Keratinocyte (primary cell): Measurements from ENCODE around the gene EEF1E1. TPM values are rescaled to one million over a fixed set of nuclear protein-coding genes. Genes with fewer than 3 reads are reported as not detected.

Experiments
- DNase-seq: peaks from one replicate; pipeline ENCODE4 v3.0.0-alpha.2; 2011; ENCODE audit warnings: low read depth, missing footprints, low spot score
- FAIRE-seq: peaks from 2 replicates; lab custom pipeline; 2011; peaks lifted over from hg19 to GRCh38; lab: Jason Lieb, UNC
- H2AFZ ChIP-seq: 2 replicates; pipeline ENCODE4 v1.6.0; 2012; ENCODE audit warnings: low read length, control low read depth, inconsistent platforms; ENCODE audit not compliant: control insufficient read depth
- H3K27ac ChIP-seq: 2 replicates; pipeline ENCODE4 v1.5.1; 2011; ENCODE audit warnings: low read length; ENCODE audit not compliant: control insufficient read depth, insufficient read depth
- H3K27me3 ChIP-seq: 3 replicates; pipeline ENCODE4 v1.6.0; 2011; ENCODE audit warnings: low read length; ENCODE audit not compliant: control insufficient read depth, insufficient read depth; ENCODE audit errors: extremely low read depth
- H3K36me3 ChIP-seq, 2 experiments: 2 replicates in 1 of 2; 3 replicates in 1 of 2; pipeline ENCODE4 v1.5.1; 2011; ENCODE audit warnings: low read length in 2 of 2, mild to moderate bottlenecking in 1 of 2; ENCODE audit not compliant: control insufficient read depth in 2 of 2, insufficient read depth in 2 of 2; ENCODE audit errors: extremely low read depth in 1 of 2
- H3K4me1 ChIP-seq: 3 replicates; pipeline ENCODE4 v1.5.1; 2011; ENCODE audit warnings: low read length; ENCODE audit not compliant: control insufficient read depth, insufficient read depth; ENCODE audit errors: extremely low read depth
- H3K4me2 ChIP-seq: 3 replicates; pipeline ENCODE4 v1.6.0; 2011; ENCODE audit warnings: low read depth, low read length; ENCODE audit not compliant: control insufficient read depth, insufficient read depth; ENCODE audit errors: extremely low read depth
- H3K4me3 ChIP-seq, 3 experiments: fragments of 200-600 bp in 1 of 3; sonication (generic) in 1 of 3; 2 replicates in 2 of 3; 3 replicates in 1 of 3; pipeline ENCODE4 v1.5.1; 2011 to 2016; ENCODE audit warnings: low read length in 3 of 3, mild to moderate bottlenecking in 3 of 3, control low read depth in 2 of 3, inconsistent platforms in 1 of 3, low read depth in 1 of 3, mixed read lengths in 1 of 3, mixed run types in 1 of 3, moderate library complexity in 1 of 3; ENCODE audit not compliant: control insufficient read depth in 2 of 3, insufficient read depth in 2 of 3; ENCODE audit errors: extremely low read depth in 1 of 3
- H3K79me2 ChIP-seq: 2 replicates; pipeline ENCODE4 v1.6.0; 2012; ENCODE audit warnings: low read length; ENCODE audit not compliant: control insufficient read depth, insufficient read depth
- H3K9ac ChIP-seq: 3 replicates; pipeline ENCODE4 v1.6.0; 2011; ENCODE audit warnings: low read length; ENCODE audit not compliant: control insufficient read depth, insufficient read depth; ENCODE audit errors: extremely low read depth
- H3K9me1 ChIP-seq: 3 replicates; pipeline ENCODE4 v1.6.0; 2011; ENCODE audit warnings: low read length; ENCODE audit not compliant: control insufficient read depth, insufficient read depth; ENCODE audit errors: extremely low read depth
- H3K9me3 ChIP-seq: 2 replicates; pipeline ENCODE4 v1.5.1; 2012; ENCODE audit warnings: low read depth, low read length; ENCODE audit not compliant: control insufficient read depth
- H4K20me1 ChIP-seq: 3 replicates; pipeline ENCODE4 v1.6.0; 2011; ENCODE audit warnings: low read length; ENCODE audit not compliant: control insufficient read depth, insufficient read depth; ENCODE audit errors: extremely low read depth
- EZH2 ChIP-seq: IDR thresholded peaks from one replicate; pipeline ENCODE4 v1.6.1; 2012; ENCODE audit warnings: inconsistent platforms, mild to moderate bottlenecking, low read length, moderate library complexity
- dilution Hi-C: fragments of 300-500 bp; cut with MboI; formaldehyde crosslinking; loops from one replicate; pipeline ENCODE4 v1.7.0; 2020; ENCODE audit warnings: low sequenced_read_pairs; ENCODE audit not compliant: extremely low pct_ligation_motif_present
- polyA plus RNA-seq, 5 experiments: library from polyadenylated mRNA; depleted of rRNA in 3 of 5; stranded (reverse) in 3 of 5; stranded (forward) in 1 of 5; unstranded in 1 of 5; fragments of >200 nt; gene quantifications; 1 replicate in 1 of 5; 2 replicates in 3 of 5; 3 replicates in 1 of 5; pipeline versions ENCODE4 v1.2.1 to v1.2.3, GENCODE V29; 2011 to 2012; ENCODE audit warnings: missing spikeins in 2 of 5, low read depth in 1 of 5, low replicate concordance in 1 of 5
- TF ChIP-seq, protein P1 (sequence below), 3 experiments: IDR thresholded peaks in 1 of 3; conservative IDR thresholded peaks in 1 of 3; optimal IDR thresholded peaks in 1 of 3; 2 replicates in 2 of 3; 3 replicates in 1 of 3; pipeline versions ENCODE3 to v1.5.1; 2011; ENCODE audit warnings: low read length in 3 of 3, mild to moderate bottlenecking in 3 of 3, moderate library complexity in 2 of 3, control low read depth in 1 of 3, inconsistent platforms in 1 of 3; ENCODE audit not compliant: insufficient read depth in 2 of 3; ENCODE audit errors: extremely low read depth in 1 of 3

The EEF1E1 gene
- polyA plus RNA-seq, 1 donor (not counting 4 experiments of a cell fraction or from before 2014, with no cell fraction given), result 83.5 TPM

GRCh38 chr6:8060346-8060745 is 42.0 kb downstream of the EEF1E1 start:
- peaks cover 7% of the 10 kb centered on the region for H3K79me2 ChIP-seq
- dilution Hi-C loops, result no loop called here
- no peak overlapping the region for H2AFZ ChIP-seq
- H3K36me3 ChIP-seq, result peaks cover 3% of the 10 kb centered on the region in 2 experiments
- H3K9ac ChIP-seq, result no peak overlapping the region
- no peaks in the 10 kb centered on the region for H3K9me1 ChIP-seq
- H3K27ac ChIP-seq, result no peak overlapping the region
- H4K20me1 ChIP-seq, result peaks cover 2% of the 10 kb centered on the region
- FAIRE-seq (no peak), DNase-seq (no peak)
- TF ChIP-seq, protein P1, sequence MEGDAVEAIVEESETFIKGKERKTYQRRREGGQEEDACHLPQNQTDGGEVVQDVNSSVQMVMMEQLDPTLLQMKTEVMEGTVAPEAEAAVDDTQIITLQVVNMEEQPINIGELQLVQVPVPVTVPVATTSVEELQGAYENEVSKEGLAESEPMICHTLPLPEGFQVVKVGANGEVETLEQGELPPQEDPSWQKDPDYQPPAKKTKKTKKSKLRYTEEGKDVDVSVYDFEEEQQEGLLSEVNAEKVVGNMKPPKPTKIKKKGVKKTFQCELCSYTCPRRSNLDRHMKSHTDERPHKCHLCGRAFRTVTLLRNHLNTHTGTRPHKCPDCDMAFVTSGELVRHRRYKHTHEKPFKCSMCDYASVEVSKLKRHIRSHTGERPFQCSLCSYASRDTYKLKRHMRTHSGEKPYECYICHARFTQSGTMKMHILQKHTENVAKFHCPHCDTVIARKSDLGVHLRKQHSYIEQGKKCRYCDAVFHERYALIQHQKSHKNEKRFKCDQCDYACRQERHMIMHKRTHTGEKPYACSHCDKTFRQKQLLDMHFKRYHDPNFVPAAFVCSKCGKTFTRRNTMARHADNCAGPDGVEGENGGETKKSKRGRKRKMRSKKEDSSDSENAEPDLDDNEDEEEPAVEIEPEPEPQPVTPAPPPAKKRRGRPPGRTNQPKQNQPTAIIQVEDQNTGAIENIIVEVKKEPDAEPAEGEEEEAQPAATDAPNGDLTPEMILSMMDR (optimal IDR thresholded peaks at IDR 0.05 in 1 of 3, IDR thresholded peaks at IDR 0.05 in 1 of 3, conservative IDR thresholded peaks at IDR 0.05 in 1 of 3; ENCODE audit: extremely low read depth in 1 of 3, insufficient read depth in 2 of 3, low read length in 3 of 3), result no peak
- no peak for TF ChIP-seq EZH2
- H3K4me2 ChIP-seq, result no peak overlapping the region
- no peak overlapping the region for H3K4me3 ChIP-seq
- no peaks in the 10 kb centered on the region for H3K9me3 ChIP-seq
- peaks cover 7% of the 10 kb centered on the region for H3K4me1 ChIP-seq
- H3K27me3 ChIP-seq, result no peaks in the 10 kb centered on the region

GRCh38 chr6:8059129-8059528 is 43.2 kb downstream of the EEF1E1 start:
- Histone ChIP-seq H4K20me1 (peaks cover 2% of the 10 kb centered on the region), H3K4me1 (peaks cover 3% of the 10 kb centered on the region), H3K9ac (no peak overlapping the region), H3K9me3 (no peaks in the 10 kb centered on the region), H3K4me3 (no peak overlapping the region), H3K79me2 (peaks cover 7% of the 10 kb centered on the region), H3K9me1 (no peaks in the 10 kb centered on the region), H2AFZ (no peak overlapping the region), H3K27me3 (no peaks in the 10 kb centered on the region), H3K4me2 (no peak overlapping the region), H3K27ac (no peak overlapping the region), H3K36me3 (peaks cover 3% of the 10 kb centered on the region in 2 experiments)
- FAIRE-seq, result no peak
- DNase-seq, result no peak
- TF ChIP-seq, protein P1 (optimal IDR thresholded peaks at IDR 0.05 in 1 of 3, IDR thresholded peaks at IDR 0.05 in 1 of 3, conservative IDR thresholded peaks at IDR 0.05 in 1 of 3; ENCODE audit: extremely low read depth in 1 of 3, insufficient read depth in 2 of 3, low read length in 3 of 3), result no peak
- TF ChIP-seq EZH2, result no peak
- dilution Hi-C loops, result no loop called here
